ENCODE data around the gene GNGT1. TPM values are rescaled to one million over a fixed set of nuclear protein-coding genes. Genes with fewer than 3 reads are reported as not detected.

Gene GNGT1
- total and polyA plus RNA-seq, 2 of the 13 experiments (the other 11 are each of a cell fraction or from before 2014, with no cell fraction given) = not detected

DNA sequence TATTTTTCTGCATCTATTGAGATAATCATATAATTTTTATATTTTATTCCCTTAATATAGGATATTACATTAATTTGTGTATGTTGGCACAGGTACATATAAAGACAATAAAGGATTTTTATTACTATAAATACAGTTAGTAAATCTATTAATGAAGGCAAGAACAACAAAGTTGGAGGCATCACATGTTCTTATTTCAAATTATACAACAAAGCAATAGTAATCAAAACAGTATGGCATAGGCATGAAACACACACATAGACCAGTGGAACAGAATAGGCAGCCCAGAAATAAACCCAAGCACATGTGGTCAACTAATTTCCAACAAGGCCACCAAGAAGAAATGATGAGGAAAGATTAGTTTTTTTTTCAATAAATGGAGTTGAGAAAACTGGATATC, 27.0 kb upstream of the GNGT1 start (continued):
- TF ChIP-seq, protein P1, sequence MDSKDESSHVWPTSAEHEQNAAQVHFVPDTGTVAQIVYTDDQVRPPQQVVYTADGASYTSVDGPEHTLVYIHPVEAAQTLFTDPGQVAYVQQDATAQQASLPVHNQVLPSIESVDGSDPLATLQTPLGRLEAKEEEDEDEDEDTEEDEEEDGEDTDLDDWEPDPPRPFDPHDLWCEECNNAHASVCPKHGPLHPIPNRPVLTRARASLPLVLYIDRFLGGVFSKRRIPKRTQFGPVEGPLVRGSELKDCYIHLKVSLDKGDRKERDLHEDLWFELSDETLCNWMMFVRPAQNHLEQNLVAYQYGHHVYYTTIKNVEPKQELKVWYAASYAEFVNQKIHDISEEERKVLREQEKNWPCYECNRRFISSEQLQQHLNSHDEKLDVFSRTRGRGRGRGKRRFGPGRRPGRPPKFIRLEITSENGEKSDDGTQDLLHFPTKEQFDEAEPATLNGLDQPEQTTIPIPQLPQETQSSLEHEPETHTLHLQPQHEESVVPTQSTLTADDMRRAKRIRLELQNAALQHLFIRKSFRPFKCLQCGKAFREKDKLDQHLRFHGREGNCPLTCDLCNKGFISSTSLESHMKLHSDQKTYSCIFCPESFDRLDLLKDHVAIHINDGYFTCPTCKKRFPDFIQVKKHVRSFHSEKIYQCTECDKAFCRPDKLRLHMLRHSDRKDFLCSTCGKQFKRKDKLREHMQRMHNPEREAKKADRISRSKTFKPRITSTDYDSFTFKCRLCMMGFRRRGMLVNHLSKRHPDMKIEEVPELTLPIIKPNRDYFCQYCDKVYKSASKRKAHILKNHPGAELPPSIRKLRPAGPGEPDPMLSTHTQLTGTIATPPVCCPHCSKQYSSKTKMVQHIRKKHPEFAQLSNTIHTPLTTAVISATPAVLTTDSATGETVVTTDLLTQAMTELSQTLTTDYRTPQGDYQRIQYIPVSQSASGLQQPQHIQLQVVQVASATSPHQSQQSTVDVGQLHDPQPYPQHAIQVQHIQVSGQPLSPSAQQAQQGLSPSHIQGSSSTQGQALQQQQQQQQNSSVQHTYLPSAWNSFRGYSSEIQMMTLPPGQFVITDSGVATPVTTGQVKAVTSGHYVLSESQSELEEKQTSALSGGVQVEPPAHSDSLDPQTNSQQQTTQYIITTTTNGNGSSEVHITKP (CRISPR knock-in tag; IDR thresholded peaks at IDR 0.05; ENCODE audit: low read depth) = no peak
- TF ChIP-seq, protein P2, sequence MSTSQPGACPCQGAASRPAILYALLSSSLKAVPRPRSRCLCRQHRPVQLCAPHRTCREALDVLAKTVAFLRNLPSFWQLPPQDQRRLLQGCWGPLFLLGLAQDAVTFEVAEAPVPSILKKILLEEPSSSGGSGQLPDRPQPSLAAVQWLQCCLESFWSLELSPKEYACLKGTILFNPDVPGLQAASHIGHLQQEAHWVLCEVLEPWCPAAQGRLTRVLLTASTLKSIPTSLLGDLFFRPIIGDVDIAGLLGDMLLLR (CRISPR knock-in tag; IDR thresholded peaks at IDR 0.05) = no peak
- TF ChIP-seq, protein P3, sequence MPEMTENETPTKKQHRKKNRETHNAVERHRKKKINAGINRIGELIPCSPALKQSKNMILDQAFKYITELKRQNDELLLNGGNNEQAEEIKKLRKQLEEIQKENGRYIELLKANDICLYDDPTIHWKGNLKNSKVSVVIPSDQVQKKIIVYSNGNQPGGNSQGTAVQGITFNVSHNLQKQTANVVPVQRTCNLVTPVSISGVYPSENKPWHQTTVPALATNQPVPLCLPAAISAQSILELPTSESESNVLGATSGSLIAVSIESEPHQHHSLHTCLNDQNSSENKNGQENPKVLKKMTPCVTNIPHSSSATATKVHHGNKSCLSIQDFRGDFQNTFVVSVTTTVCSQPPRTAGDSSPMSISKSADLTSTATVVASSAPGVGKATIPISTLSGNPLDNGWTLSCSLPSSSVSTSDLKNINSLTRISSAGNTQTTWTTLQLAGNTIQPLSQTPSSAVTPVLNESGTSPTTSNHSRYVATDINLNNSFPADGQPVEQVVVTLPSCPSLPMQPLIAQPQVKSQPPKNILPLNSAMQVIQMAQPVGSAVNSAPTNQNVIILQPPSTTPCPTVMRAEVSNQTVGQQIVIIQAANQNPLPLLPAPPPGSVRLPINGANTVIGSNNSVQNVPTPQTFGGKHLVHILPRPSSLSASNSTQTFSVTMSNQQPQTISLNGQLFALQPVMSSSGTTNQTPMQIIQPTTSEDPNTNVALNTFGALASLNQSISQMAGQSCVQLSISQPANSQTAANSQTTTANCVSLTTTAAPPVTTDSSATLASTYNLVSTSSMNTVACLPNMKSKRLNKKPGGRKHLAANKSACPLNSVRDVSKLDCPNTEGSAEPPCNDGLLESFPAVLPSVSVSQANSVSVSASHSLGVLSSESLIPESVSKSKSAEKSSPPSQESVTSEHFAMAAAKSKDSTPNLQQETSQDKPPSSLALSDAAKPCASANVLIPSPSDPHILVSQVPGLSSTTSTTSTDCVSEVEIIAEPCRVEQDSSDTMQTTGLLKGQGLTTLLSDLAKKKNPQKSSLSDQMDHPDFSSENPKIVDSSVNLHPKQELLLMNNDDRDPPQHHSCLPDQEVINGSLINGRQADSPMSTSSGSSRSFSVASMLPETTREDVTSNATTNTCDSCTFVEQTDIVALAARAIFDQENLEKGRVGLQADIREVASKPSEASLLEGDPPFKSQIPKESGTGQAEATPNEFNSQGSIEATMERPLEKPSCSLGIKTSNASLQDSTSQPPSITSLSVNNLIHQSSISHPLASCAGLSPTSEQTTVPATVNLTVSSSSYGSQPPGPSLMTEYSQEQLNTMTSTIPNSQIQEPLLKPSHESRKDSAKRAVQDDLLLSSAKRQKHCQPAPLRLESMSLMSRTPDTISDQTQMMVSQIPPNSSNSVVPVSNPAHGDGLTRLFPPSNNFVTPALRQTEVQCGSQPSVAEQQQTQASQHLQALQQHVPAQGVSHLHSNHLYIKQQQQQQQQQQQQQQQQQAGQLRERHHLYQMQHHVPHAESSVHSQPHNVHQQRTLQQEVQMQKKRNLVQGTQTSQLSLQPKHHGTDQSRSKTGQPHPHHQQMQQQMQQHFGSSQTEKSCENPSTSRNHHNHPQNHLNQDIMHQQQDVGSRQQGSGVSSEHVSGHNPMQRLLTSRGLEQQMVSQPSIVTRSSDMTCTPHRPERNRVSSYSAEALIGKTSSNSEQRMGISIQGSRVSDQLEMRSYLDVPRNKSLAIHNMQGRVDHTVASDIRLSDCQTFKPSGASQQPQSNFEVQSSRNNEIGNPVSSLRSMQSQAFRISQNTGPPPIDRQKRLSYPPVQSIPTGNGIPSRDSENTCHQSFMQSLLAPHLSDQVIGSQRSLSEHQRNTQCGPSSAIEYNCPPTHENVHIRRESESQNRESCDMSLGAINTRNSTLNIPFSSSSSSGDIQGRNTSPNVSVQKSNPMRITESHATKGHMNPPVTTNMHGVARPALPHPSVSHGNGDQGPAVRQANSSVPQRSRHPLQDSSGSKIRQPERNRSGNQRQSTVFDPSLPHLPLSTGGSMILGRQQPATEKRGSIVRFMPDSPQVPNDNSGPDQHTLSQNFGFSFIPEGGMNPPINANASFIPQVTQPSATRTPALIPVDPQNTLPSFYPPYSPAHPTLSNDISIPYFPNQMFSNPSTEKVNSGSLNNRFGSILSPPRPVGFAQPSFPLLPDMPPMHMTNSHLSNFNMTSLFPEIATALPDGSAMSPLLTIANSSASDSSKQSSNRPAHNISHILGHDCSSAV (CRISPR knock-in tag; IDR thresholded peaks at IDR 0.05; ENCODE audit: borderline replicate concordance) = no peak

Measured in HepG2 (cell line).